ENCODE measurements around the gene HSPG2. TPM values are rescaled to one million over a fixed set of nuclear protein-coding genes. Genes with fewer than 3 reads are reported as not detected.

HSPG2 gene
- total and polyA plus RNA-seq, 10 of the 15 experiments (the other 5 are each of a cell fraction or from before 2014, with no cell fraction given) = 0.30 to 3.4 (median 0.73) TPM; not detected in 2

DNA sequence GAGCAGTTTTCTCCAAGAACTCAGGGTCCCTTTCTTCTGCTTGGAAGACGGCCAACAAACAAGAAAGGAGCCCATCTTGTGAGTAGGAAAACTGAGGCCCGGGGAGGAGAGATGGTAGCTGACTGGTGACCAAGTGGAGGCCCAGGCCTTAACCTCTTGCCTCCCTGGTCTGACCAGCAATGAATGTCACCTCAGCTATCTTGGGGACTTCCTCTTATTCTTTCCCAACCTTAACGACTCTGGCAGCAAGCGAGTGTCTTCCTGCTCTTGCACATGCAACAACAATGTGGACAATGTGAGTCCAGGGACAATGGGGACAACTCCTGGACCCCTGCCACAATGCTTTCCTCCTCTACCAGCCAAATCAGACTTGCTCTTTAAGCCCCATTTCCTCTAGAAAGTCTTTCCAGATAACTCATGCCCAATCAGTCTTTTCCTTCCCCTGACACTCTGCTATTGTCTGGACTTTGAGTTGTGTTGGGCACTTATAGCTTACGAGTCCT, 12.6 kb downstream of the HSPG2 start:
- ChIA-PET SMC1A (ENCODE audit: uncharacterized antibody, unreplicated experiment) (interaction anchor here (0.7 to 1.1 kb wide), 2 partner anchors 34 to 100 kb away, joined by 3 read pairs; no protein-coding TSS in a partner anchor), CTCF (no interaction called here), RAD21 (ENCODE audit: unreplicated experiment) (no interaction called here), POLR2A (no interaction called here)
- 18% methylated on average over 5 of the region's 5 CpGs for WGBS (ENCODE audit: insufficient coverage, insufficient replicate concordance, low lambda C conversion rate, missing lambda C conversion rate)
- Histone ChIP-seq H3K9me3 (replicated peaks; ENCODE audit: control insufficient read depth, insufficient read depth, low read length) (no peaks in the 10 kb centered on the region), H3K79me2 (ENCODE audit: control insufficient read depth, insufficient read depth, low read length) (no peaks in the 10 kb centered on the region), H3K27me3 (replicated peaks in 1 of 2; ENCODE audit: control insufficient read depth in 2 of 2, insufficient read depth in 2 of 2, low read length in 1 of 2) (no peaks in the 10 kb centered on the region; a peak in 1 of 4 replicates), H3K9ac (ENCODE audit: control insufficient read depth, insufficient read depth, low read length) (no peak overlapping the region), H3K4me1 (ENCODE audit: control insufficient read depth, insufficient read depth, low read length) (no peaks in the 10 kb centered on the region), H4K20me1 (ENCODE audit: control insufficient read depth, insufficient read depth) (no peaks in the 10 kb centered on the region), H3K4me3 (no peak overlapping the region), H3K27ac (ENCODE audit: control insufficient read depth, insufficient read depth) (no peak overlapping the region), H2AFZ (ENCODE audit: control insufficient read depth, low read depth, low read length) (no peak overlapping the region), H3K36me3 (ENCODE audit: control insufficient read depth in 2 of 2, insufficient read depth in 2 of 2, low read length in 1 of 2) (no peaks in the 10 kb centered on the region), H3K4me2 (ENCODE audit: control insufficient read depth, insufficient read depth) (no peak overlapping the region)
- in situ Hi-C loops (cut with MboI) (no loop called here), intact Hi-C loops (cut with micrococcal nuclease; ENCODE audit: unreplicated experiment) (no loop called here)
- FAIRE-seq (no peak), ATAC-seq (no peak), DNase-seq (ENCODE audit: low read depth, low spot score) (no peak)
- TF ChIP-seq SPI1 (IDR thresholded peaks at IDR 0.05; ENCODE audit: borderline replicate concordance, insufficient read depth, low read depth, low read length) (peak; percentile 44; the same call in 1 of the 2 replicates), SRF (IDR thresholded peaks at IDR 0.05; ENCODE audit: low read depth in 2 of 2, low read length in 2 of 2) (no peak), NFIC (IDR thresholded peaks at IDR 0.05; ENCODE audit: low read depth, low read length) (no peak), ZNF207 (IDR thresholded peaks at IDR 0.05; ENCODE audit: borderline replicate concordance) (no peak)
- TF ChIP-seq, protein P1, sequence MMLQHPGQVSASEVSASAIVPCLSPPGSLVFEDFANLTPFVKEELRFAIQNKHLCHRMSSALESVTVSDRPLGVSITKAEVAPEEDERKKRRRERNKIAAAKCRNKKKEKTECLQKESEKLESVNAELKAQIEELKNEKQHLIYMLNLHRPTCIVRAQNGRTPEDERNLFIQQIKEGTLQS (IDR thresholded peaks at IDR 0.05; ENCODE audit: borderline replicate concordance, extremely low read depth, low read depth, low read length) = no peak
- TF ChIP-seq, protein P2, sequence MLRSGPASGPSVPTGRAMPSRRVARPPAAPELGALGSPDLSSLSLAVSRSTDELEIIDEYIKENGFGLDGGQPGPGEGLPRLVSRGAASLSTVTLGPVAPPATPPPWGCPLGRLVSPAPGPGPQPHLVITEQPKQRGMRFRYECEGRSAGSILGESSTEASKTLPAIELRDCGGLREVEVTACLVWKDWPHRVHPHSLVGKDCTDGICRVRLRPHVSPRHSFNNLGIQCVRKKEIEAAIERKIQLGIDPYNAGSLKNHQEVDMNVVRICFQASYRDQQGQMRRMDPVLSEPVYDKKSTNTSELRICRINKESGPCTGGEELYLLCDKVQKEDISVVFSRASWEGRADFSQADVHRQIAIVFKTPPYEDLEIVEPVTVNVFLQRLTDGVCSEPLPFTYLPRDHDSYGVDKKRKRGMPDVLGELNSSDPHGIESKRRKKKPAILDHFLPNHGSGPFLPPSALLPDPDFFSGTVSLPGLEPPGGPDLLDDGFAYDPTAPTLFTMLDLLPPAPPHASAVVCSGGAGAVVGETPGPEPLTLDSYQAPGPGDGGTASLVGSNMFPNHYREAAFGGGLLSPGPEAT (IDR thresholded peaks at IDR 0.05; ENCODE audit: low read depth) = no peak
- BruUV-seq (replicated peaks) = no TSS peak

Data from GM12878 (cell line).